Hypothalamus (tissue), 51 donors: ENCODE results near the gene POU3F2.

ENCODE experiments used
- DNase-seq, 51 donors: peaks; one replicate each; lab custom pipeline; 2025; lab: John Stamatoyannopoulos, UW

Gene POU3F2

GRCh38 chr6:98834060-98835031 is at the start of gene POU3F2:
Gene POU3F2 (plus strand): TSS chr6:98834574. CDS start chr6:98834874, 300 bp downstream.
- DNase-seq, result peak in 49 of 51 donors; percentile 59 to 99 (median 96)

- DNase-seq, result peak in 12 of 51 donors; percentile 1 to 43 (median 6)
Observed at GRCh38 chr6:98787435-98787834, 46.9 kb upstream of the POU3F2 start.

GRCh38 chr6:98787961-98788360 is 46.4 kb upstream of the POU3F2 start:
- DNase-seq, result peak in 18 of 51 donors; percentile 1 to 26 (median 10)

GRCh38 chr6:98794307-98794842 is 40.0 kb upstream of the POU3F2 start:
- no peak for DNase-seq

GRCh38 chr6:98797217-98797994 is 37.0 kb upstream of the POU3F2 start:
- DNase-seq, result no peak

GRCh38 chr6:98800866-98801265 is 33.5 kb upstream of the POU3F2 start:
- no peak for DNase-seq

GRCh38 chr6:98808541-98809210 is 25.7 kb upstream of the POU3F2 start:
- no peak for DNase-seq

- no peak for DNase-seq
Observed at GRCh38 chr6:98812220-98812619, 22.2 kb upstream of the POU3F2 start.

- no peak for DNase-seq
Observed at GRCh38 chr6:98816799-98817198, 17.6 kb upstream of the POU3F2 start.

- no peak for DNase-seq
Observed at GRCh38 chr6:98821756-98822405, 12.5 kb upstream of the POU3F2 start.

GRCh38 chr6:98823428-98824161 is 10.8 kb upstream of the POU3F2 start:
- DNase-seq, result peak in 1 of 51 donors; percentile 30

- peak in 23 of 51 donors; percentile 15 to 77 (median 50) for DNase-seq
Observed at GRCh38 chr6:98824162-98824901, 10.0 kb upstream of the POU3F2 start.

- DNase-seq, result peak in 2 of 51 donors; percentile 35 to 46
Observed at GRCh38 chr6:98824902-98825599, 9.3 kb upstream of the POU3F2 start.

GRCh38 chr6:98825600-98826230 is 8.7 kb upstream of the POU3F2 start:
- no peak for DNase-seq

- peak in 37 of 51 donors; percentile 23 to 96 (median 76) for DNase-seq
Observed at GRCh38 chr6:98827295-98828159, 6.8 kb upstream of the POU3F2 start.

- DNase-seq, result no peak
Observed at GRCh38 chr6:98828211-98828788, 6.1 kb upstream of the POU3F2 start.
